Breast epithelium (tissue), 4 donors: ENCODE data around the gene RELL1. TPM values are rescaled to one million over a fixed set of nuclear protein-coding genes. Genes with fewer than 3 reads are reported as not detected.

ENCODE experiments used
- DNase-seq, 2 donors: peaks; one replicate each; pipeline ENCODE4 v3.0.0-alpha.2; 2019; ENCODE audit warnings: low spot score in 2 of 2
- H3K27ac ChIP-seq, 2 donors: fragments of 200-600 bp; sonication (generic) in 1 of 2; one replicate each; pipeline ENCODE4 v1.5.1; 2016 to 2019; ENCODE audit warnings: mild to moderate bottlenecking in 1 of 2
- H3K27me3 ChIP-seq, 2 donors: fragments of 200-600 bp; sonication (generic) in 1 of 2; one replicate each; pipeline versions ENCODE4 v1.5.1 to v1.6.0; 2017 to 2019; ENCODE audit warnings: control low read depth in 1 of 2, mild to moderate bottlenecking in 1 of 2
- H3K36me3 ChIP-seq: fragments of 200-600 bp; one replicate; pipeline ENCODE4 v1.5.1; 2019
- H3K4me1 ChIP-seq, 2 donors: fragments of 200-600 bp; sonication (generic); one replicate each; pipeline ENCODE4 v1.5.1; 2016 to 2019; ENCODE audit warnings: control low read depth in 1 of 2
- H3K4me3 ChIP-seq, 3 donors: fragments of 200-600 bp; sonication (generic); 1 replicate in 2 of 3; 2 replicates in 1 of 3; pipeline ENCODE4 v1.5.1; 2016 to 2019; ENCODE audit warnings: mild to moderate bottlenecking in 3 of 3, moderate library complexity in 2 of 3
- H3K9me3 ChIP-seq, 2 donors: fragments of 200-600 bp; sonication (generic) in 1 of 2; one replicate each; pipeline ENCODE4 v1.5.1; 2016 to 2019; ENCODE audit warnings: control low read depth in 1 of 2
- CTCF ChIP-seq, 3 donors: fragments of 450-650 bp; IDR thresholded peaks; one replicate each; pipeline ENCODE4 v1.5.1; 2016 to 2017; ENCODE audit warnings: antibody characterized with exemption in 3 of 3, mild to moderate bottlenecking in 3 of 3, moderate library complexity in 3 of 3
- POLR2A ChIP-seq: fragments of 450-650 bp; IDR thresholded peaks from one replicate; pipeline ENCODE4 v1.6.1; 2016; ENCODE audit warnings: antibody characterized with exemption, mild to moderate bottlenecking, moderate library complexity
- POLR2AphosphoS5 ChIP-seq, 3 donors: sonication (generic); formaldehyde crosslinking; IDR thresholded peaks; one replicate each; pipeline ENCODE4 v1.6.1; 2017; ENCODE audit warnings: antibody characterized with exemption in 3 of 3
- intact Hi-C: fragments of 100-400 bp; cut with DNase I; formaldehyde crosslinking; loops from one replicate; pipeline ENCODE4 v1.15.1; 2023; ENCODE audit warnings: low total_unique reads
- total RNA-seq, 3 donors: library from RNA; depleted of rRNA; stranded (reverse); fragments of >200 nt; gene quantifications; one replicate each; pipeline ENCODE4 v1.1.0, GENCODE V29; 2016

Gene RELL1
- total RNA-seq, 3 donors from 2014 or later: 68.5 to 88.8 (median 76.0) TPM

GRCh38 chr4:37685823-37686372 lies 278 bp downstream of the RELL1 start:
- H3K36me3 ChIP-seq: no peaks in the 10 kb centered on the region
- H3K9me3 ChIP-seq: no peaks in the 10 kb centered on the region
- TF ChIP-seq POLR2A: peak; percentile 65
- peak; percentile 50 to 90 (median 77) for TF ChIP-seq POLR2AphosphoS5 (IDR thresholded peaks at IDR 0.05)
- TF ChIP-seq CTCF (IDR thresholded peaks at IDR 0.05): no peak
- no peaks in the 10 kb centered on the region for H3K4me1 ChIP-seq
- intact Hi-C loops: loop anchor here (10.0 kb wide), 1 partner anchor 81 kb away; no protein-coding TSS in a partner anchor
- peak overlapping the region; percentile 92 to 97 (median 95) for H3K4me3 ChIP-seq
- peak; percentile 38 to 61 for DNase-seq
- no peaks in the 10 kb centered on the region for H3K27me3 ChIP-seq
- H3K27ac ChIP-seq: peak overlapping the region; percentile 97 to 98

- Histone ChIP-seq H3K4me3 (peak overlapping the region; percentile 92 to 97 (median 95)), H3K27me3 (no peaks in the 10 kb centered on the region), H3K4me1 (no peaks in the 10 kb centered on the region), H3K36me3 (no peaks in the 10 kb centered on the region), H3K27ac (peak overlapping the region; percentile 97 to 98), H3K9me3 (no peaks in the 10 kb centered on the region)
- DNase-seq: no peak
- TF ChIP-seq POLR2AphosphoS5 (IDR thresholded peaks at IDR 0.05) (no peak), POLR2A (no peak), CTCF (IDR thresholded peaks at IDR 0.05) (no peak)
- intact Hi-C loops: loop anchor here (10.0 kb wide), 1 partner anchor 80 kb away; no protein-coding TSS in a partner anchor
Measured at GRCh38 chr4:37685161-37685822, 884 bp downstream of the RELL1 start.

- TF ChIP-seq POLR2A (no peak), CTCF (IDR thresholded peaks at IDR 0.05) (no peak), POLR2AphosphoS5 (IDR thresholded peaks at IDR 0.05) (no peak)
- Histone ChIP-seq H3K4me1 (no peaks in the 10 kb centered on the region), H3K4me3 (peak overlapping the region in 1 of 3 donors; percentile 92), H3K27me3 (no peaks in the 10 kb centered on the region), H3K36me3 (no peaks in the 10 kb centered on the region), H3K27ac (peak overlapping the region in 1 of 2 donors; percentile 98), H3K9me3 (no peaks in the 10 kb centered on the region)
- intact Hi-C loops: loop anchor here (10.0 kb wide), 1 partner anchor 79 kb away; no protein-coding TSS in a partner anchor
- DNase-seq: no peak
Measured at GRCh38 chr4:37684154-37684553, 2.0 kb downstream of the RELL1 start.

GRCh38 chr4:37682701-37683401 lies 3.3 kb downstream of the RELL1 start:
- H3K27ac ChIP-seq: peak overlapping the region in 1 of 2 donors; percentile 22
- no peaks in the 10 kb centered on the region for H3K9me3 ChIP-seq
- H3K4me1 ChIP-seq: peaks cover 0 to 6% of the 10 kb centered on the region in 2 donors
- no peak for DNase-seq
- H3K27me3 ChIP-seq: no peaks in the 10 kb centered on the region
- H3K4me3 ChIP-seq: peak overlapping the region in 1 of 3 donors; percentile 36
- no peaks in the 10 kb centered on the region for H3K36me3 ChIP-seq
- intact Hi-C loops: loop anchor here (10.0 kb wide), 1 partner anchor 78 kb away; no protein-coding TSS in a partner anchor
- no peak for TF ChIP-seq POLR2A
- TF ChIP-seq CTCF (IDR thresholded peaks at IDR 0.05): peak in 1 of 3 donors; percentile 9

GRCh38 chr4:37680089-37680488 lies 6.1 kb downstream of the RELL1 start:
- Histone ChIP-seq H3K27me3 (no peaks in the 10 kb centered on the region), H3K4me1 (peaks cover 0 to 6% of the 10 kb centered on the region in 2 donors), H3K27ac (no peak overlapping the region), H3K36me3 (no peaks in the 10 kb centered on the region), H3K4me3 (no peak overlapping the region), H3K9me3 (no peaks in the 10 kb centered on the region)
- intact Hi-C loops: loop anchor here (10.0 kb wide), 1 partner anchor 75 kb away; no protein-coding TSS in a partner anchor
- DNase-seq: no peak
- TF ChIP-seq POLR2A (no peak), CTCF (IDR thresholded peaks at IDR 0.05) (no peak), POLR2AphosphoS5 (IDR thresholded peaks at IDR 0.05) (no peak)
